SH-SY5Y (cell line): ENCODE measurements around the gene AFF1.

Source experiments
- GATA2 ChIP-seq: IDR thresholded peaks from 2 replicates; pipeline ENCODE4 v1.6.1; 2011; ENCODE audit warnings: mild to moderate bottlenecking, low read depth, low read length
- GATA3 ChIP-seq: IDR thresholded peaks from 2 replicates; pipeline ENCODE4 v1.6.1; 2011; ENCODE audit warnings: low read depth, mild to moderate bottlenecking, low read length, moderate library complexity

GRCh38 chr4:86926435-86927086 lies 8.2 kb upstream of the AFF1 start:
- no peak for TF ChIP-seq GATA2
- no peak for TF ChIP-seq GATA3
